ENCODE data around the gene LUC7L3. TPM values are rescaled to one million over a fixed set of nuclear protein-coding genes. Genes with fewer than 3 reads are reported as not detected.

LUC7L3 gene
- total RNA-seq, 1 experiment from 2014 or later = 184 TPM

DNA sequence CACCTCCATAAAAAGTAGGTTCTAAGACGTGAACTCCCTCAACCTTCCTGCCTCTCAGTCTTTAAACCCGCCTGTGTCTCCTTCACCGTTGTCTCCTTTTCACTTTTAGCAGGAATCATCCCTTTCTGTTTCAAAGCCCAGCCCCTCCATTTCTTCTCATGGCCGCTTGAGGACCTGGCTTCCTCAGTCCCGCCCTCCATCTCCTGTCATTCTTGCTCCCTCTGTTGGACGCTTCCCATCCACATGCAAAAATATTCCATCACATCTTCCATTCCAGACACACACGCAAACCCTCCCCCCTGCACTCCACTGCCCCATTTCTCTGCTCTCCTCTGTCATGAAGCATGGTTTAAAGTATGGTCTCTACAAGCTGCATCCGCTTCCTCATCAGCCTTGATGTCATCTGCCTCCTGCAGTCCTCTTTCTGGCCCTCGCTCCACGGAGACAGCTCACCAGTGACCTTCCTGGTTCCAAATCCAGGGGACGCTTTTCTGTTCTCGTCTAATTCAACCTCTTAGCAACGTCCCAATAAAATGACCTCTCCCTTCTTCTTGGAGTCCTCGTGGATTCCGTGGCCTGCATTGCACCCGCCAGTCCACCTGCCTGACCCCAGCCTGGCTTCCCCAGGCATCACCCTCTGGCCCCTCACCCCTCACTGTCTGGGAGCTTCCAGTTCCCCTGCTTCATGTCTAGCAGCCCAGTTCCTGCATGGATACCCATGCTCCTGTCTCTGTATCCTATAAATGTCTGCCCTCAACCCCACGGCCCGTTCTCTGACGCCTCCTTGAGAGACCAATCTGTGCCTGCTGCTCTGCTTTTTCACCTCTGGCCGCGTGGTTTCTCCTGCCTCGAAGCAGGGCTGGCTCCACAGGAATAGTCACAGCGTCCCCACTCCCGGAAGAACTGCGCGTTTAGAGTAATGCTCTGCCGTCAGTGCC is 37.9 kb upstream of the LUC7L3 start:
- intact Hi-C loops (cut with micrococcal nuclease) = loop anchor here (1.0 kb wide), 1 partner anchor 51 kb away; no protein-coding TSS in a partner anchor
- peak; percentile 73 for DNase-seq (ENCODE audit: low read depth, low spot score)

More for the DNA sequence above, 37.9 kb upstream of the LUC7L3 start:
- H3K4me2 ChIP-seq (ENCODE audit: low read length) = peak overlapping the region; percentile 53
- peak overlapping the region; percentile 52 for H2AFZ ChIP-seq (ENCODE audit: low read depth, low read length, poor library complexity, severe bottlenecking)
- peaks cover 50 to 72% of the 10 kb centered on the region in 2 experiments for H3K4me1 ChIP-seq (ENCODE audit: control insufficient read depth in 1 of 2, insufficient read depth in 2 of 2, low read length in 2 of 2)
- ATAC-seq = peak; percentile 71
- CTCF ChIA-PET = interaction anchor here (0.8 to 2.0 kb wide), 4 partner anchors 14 to 55 kb away, joined by 3 to 13 read pairs (median 4); no protein-coding TSS in a partner anchor
- RAD21 ChIA-PET (ENCODE audit: low non-redundant PET in 1 of 2, low total read pairs in 2 of 2, uncharacterized antibody in 2 of 2, unreplicated experiment in 2 of 2) = interaction anchor here in 1 of 2 experiments (1.5 kb wide), 1 partner anchor 51 kb away, joined by 7 read pairs; no protein-coding TSS in a partner anchor
- H3K27me3 ChIP-seq (ENCODE audit: insufficient read depth, low read length) = no peaks in the 10 kb centered on the region
- BruUV-seq (replicated peaks) = no TSS peak
- no peaks in the 10 kb centered on the region for H3K36me3 ChIP-seq (ENCODE audit: control insufficient read depth in 1 of 2, insufficient read depth in 2 of 2, low read length in 2 of 2)
- H3K4me3 ChIP-seq (replicated peaks in 1 of 2; ENCODE audit: low read depth in 1 of 2, low read length in 2 of 2) = no peak overlapping the region
- peak overlapping the region; percentile 29; the same call in 1 of the 2 replicates for H3K27ac ChIP-seq (ENCODE audit: low read depth, low read length)
- H3K9ac ChIP-seq (ENCODE audit: low read length) = peak overlapping the region; percentile 15; the same call in 1 of the 2 replicates
- H4K20me1 ChIP-seq (ENCODE audit: insufficient read depth) = no peaks in the 10 kb centered on the region
- H3K9me2 ChIP-seq (ENCODE audit: insufficient read depth) = no peaks in the 10 kb centered on the region
- peak; percentile 41; the same call in 1 of the 2 replicates for TF ChIP-seq POLR2AphosphoS5 (IDR thresholded peaks at IDR 0.05; ENCODE audit: low read depth, low read length)
- no peak for TF ChIP-seq POLR2A (IDR thresholded peaks at IDR 0.05; ENCODE audit: borderline replicate concordance, extremely low read depth, insufficient read depth, insufficient read length)
- TF ChIP-seq ZNF274 (IDR thresholded peaks at IDR 0.05; ENCODE audit: low read depth, low read length) = no peak
- TF ChIP-seq RAD21 (IDR thresholded peaks at IDR 0.05; ENCODE audit: low read depth) = peak; percentile 99
- no peak; the same call in 1 of the 2 replicates for TF ChIP-seq CBX3 (IDR thresholded peaks at IDR 0.05; ENCODE audit: low read depth)
- TF ChIP-seq YY1 (IDR thresholded peaks at IDR 0.05; ENCODE audit: extremely low read depth, insufficient replicate concordance, low read depth, low read length) = peak; percentile 81
- TF ChIP-seq, protein P1, sequence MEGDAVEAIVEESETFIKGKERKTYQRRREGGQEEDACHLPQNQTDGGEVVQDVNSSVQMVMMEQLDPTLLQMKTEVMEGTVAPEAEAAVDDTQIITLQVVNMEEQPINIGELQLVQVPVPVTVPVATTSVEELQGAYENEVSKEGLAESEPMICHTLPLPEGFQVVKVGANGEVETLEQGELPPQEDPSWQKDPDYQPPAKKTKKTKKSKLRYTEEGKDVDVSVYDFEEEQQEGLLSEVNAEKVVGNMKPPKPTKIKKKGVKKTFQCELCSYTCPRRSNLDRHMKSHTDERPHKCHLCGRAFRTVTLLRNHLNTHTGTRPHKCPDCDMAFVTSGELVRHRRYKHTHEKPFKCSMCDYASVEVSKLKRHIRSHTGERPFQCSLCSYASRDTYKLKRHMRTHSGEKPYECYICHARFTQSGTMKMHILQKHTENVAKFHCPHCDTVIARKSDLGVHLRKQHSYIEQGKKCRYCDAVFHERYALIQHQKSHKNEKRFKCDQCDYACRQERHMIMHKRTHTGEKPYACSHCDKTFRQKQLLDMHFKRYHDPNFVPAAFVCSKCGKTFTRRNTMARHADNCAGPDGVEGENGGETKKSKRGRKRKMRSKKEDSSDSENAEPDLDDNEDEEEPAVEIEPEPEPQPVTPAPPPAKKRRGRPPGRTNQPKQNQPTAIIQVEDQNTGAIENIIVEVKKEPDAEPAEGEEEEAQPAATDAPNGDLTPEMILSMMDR (IDR thresholded peaks at IDR 0.05 in 2 of 3, conservative IDR thresholded peaks at IDR 0.05 in 1 of 3; ENCODE audit: borderline replicate concordance in 1 of 3, insufficient read depth in 1 of 3, low read depth in 2 of 3, low read length in 2 of 3) = peak; percentile 77 to 99 (median 80)
- TF ChIP-seq SP1 (IDR thresholded peaks at IDR 0.05; ENCODE audit: low read depth) = 0 out of 2 replicates have a peak, but pooled peaks have one; percentile 10
- TF ChIP-seq, protein P2, sequence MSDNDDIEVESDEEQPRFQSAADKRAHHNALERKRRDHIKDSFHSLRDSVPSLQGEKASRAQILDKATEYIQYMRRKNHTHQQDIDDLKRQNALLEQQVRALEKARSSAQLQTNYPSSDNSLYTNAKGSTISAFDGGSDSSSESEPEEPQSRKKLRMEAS (IDR thresholded peaks at IDR 0.05) = peak; percentile 54; the same call in 1 of the 2 replicates
- no peak for TF ChIP-seq JUND (IDR thresholded peaks at IDR 0.05)
- no peaks in the 10 kb centered on the region for H3K79me2 ChIP-seq (ENCODE audit: insufficient read depth, low read length)
- POLR2A ChIA-PET = interaction anchor here (0.8 to 1.3 kb wide), 2 partner anchors 20 to 43 kb away, joined by 3 read pairs; no protein-coding TSS in a partner anchor
- H3K9me3 ChIP-seq (ENCODE audit: control insufficient read depth in 1 of 2, insufficient read depth in 1 of 2, low read depth in 1 of 2, low read length in 2 of 2) = no peaks in the 10 kb centered on the region
